HepG2 (cell line): ENCODE data around the gene KRT40. TPM values are rescaled to one million over a fixed set of nuclear protein-coding genes. Genes with fewer than 3 reads are reported as not detected.

Experiments used
- ATAC-seq: fragments of 200-7000 bp; cut with Tn5 transposase; 3 replicates; pipeline ENCODE4 v1.9.1; 2020; ENCODE audit warnings: mild to moderate bottlenecking, moderate library complexity
- BruUV-seq: library from RNA; stranded (reverse); fragments of 400-500 nt; replicated peaks from 2 replicates; lab custom pipeline; 2021; lab: Mats Ljungman, UMichigan
- CTCF ChIA-PET: fragments of 300-600 bp; formaldehyde crosslinking; extraction: SDS; loops from one replicate; lab custom pipeline; 2021; ENCODE audit warnings: low total read pairs, inconsistent platforms, low intra/inter-chr PET ratio; lab: Yijun Ruan, JAX
- POLR2A ChIA-PET: fragments of 350-600 bp; sonication (Branson Sonifier 250); formaldehyde crosslinking; loops from one replicate; lab custom pipeline; 2020; ENCODE audit warnings: antibody characterized with exemption, inconsistent platforms; lab: Yijun Ruan, JAX
- DNase-seq: peaks from one replicate; pipeline ENCODE4 v3.0.0-alpha.2; 2015; ENCODE audit warnings: low spot score
- FAIRE-seq: peaks from 3 replicates; lab custom pipeline; 2011; peaks lifted over from hg19 to GRCh38; lab: Jason Lieb, UNC
- H2AFZ ChIP-seq: one replicate; pipeline ENCODE4 v1.6.1; 2011; ENCODE audit warnings: low read length, inconsistent platforms
- H3K27ac ChIP-seq: fragments of 300-600 bp; 3 replicates; pipeline ENCODE4 v1.8.0; 2011; ENCODE audit warnings: mixed run types, mild to moderate bottlenecking, mixed read lengths, low read length, inconsistent platforms; ENCODE audit not compliant: insufficient read depth; ENCODE audit errors: extremely low read length
- H3K27me3 ChIP-seq, 2 experiments: fragments of 200-600 bp in 1 of 2; 2 replicates in 1 of 2; 3 replicates in 1 of 2; pipeline versions ENCODE4 v1.6.0 to v1.8.0; 2011; ENCODE audit warnings: low read length in 2 of 2, mild to moderate bottlenecking in 2 of 2, moderate library complexity in 2 of 2, inconsistent platforms in 1 of 2; ENCODE audit not compliant: insufficient read depth in 2 of 2, control insufficient read depth in 1 of 2
- H3K36me3 ChIP-seq, 2 experiments: fragments of 200-600 bp in 1 of 2; replicated peaks in 1 of 2; 2 replicates in 1 of 2; 3 replicates in 1 of 2; pipeline versions ENCODE4 v1.5.1 to v1.8.0; 2011; ENCODE audit warnings: low read length in 2 of 2, inconsistent platforms in 1 of 2; ENCODE audit not compliant: insufficient read depth in 2 of 2, control insufficient read depth in 1 of 2
- H3K4me1 ChIP-seq: 2 replicates; pipeline ENCODE4 v1.5.1; 2012; ENCODE audit warnings: low read length, inconsistent platforms; ENCODE audit not compliant: insufficient read depth
- H3K4me2 ChIP-seq: 2 replicates; pipeline ENCODE4 v1.6.0; 2011; ENCODE audit warnings: low read depth, low read length, inconsistent platforms
- H3K4me3 ChIP-seq, 3 experiments: fragments of 200-600 bp in 1 of 3; sonication (generic), shearing (Covaris generic) in 1 of 3; replicated peaks in 1 of 3; 2 replicates each; pipeline ENCODE4 v1.5.1; 2011 to 2016; ENCODE audit warnings: low read length in 3 of 3, inconsistent platforms in 2 of 3, low read depth in 2 of 3, mild to moderate bottlenecking in 2 of 3, control low read depth in 1 of 3, mixed read lengths in 1 of 3; ENCODE audit not compliant: insufficient read depth in 1 of 3
- H3K79me2 ChIP-seq: one replicate; pipeline ENCODE4 v1.6.1; 2011; ENCODE audit warnings: low read length, inconsistent platforms; ENCODE audit not compliant: insufficient read depth
- H3K9ac ChIP-seq: 2 replicates; pipeline ENCODE4 v1.6.0; 2011; ENCODE audit warnings: mild to moderate bottlenecking, low read depth, low read length, inconsistent platforms; ENCODE audit not compliant: insufficient read depth
- H3K9me3 ChIP-seq: 2 replicates; pipeline ENCODE4 v1.5.1; 2012; ENCODE audit warnings: mild to moderate bottlenecking, low read length
- H4K20me1 ChIP-seq: 2 replicates; pipeline ENCODE4 v1.6.0; 2011; ENCODE audit warnings: inconsistent platforms, mild to moderate bottlenecking, low read length, moderate library complexity; ENCODE audit not compliant: insufficient read depth
- ARHGAP35 ChIP-seq: sonication (generic); formaldehyde crosslinking; IDR thresholded peaks from 2 replicates; pipeline ENCODE4 v1.9.0; 2022; ENCODE audit warnings: mild to moderate bottlenecking, inconsistent platforms, moderate library complexity, missing genetic modification reagents, borderline replicate concordance
- CENPT ChIP-seq: sonication (generic); formaldehyde crosslinking; IDR thresholded peaks from 2 replicates; pipeline ENCODE4 v1.8.0; 2022; ENCODE audit warnings: low read depth, mild to moderate bottlenecking, moderate library complexity, missing genetic modification reagents
- GLMP ChIP-seq: sonication (generic); formaldehyde crosslinking; IDR thresholded peaks from 2 replicates; pipeline ENCODE4 v1.9.0; 2021; ENCODE audit warnings: missing genetic modification reagents, mild to moderate bottlenecking, borderline replicate concordance
- ZNF501 ChIP-seq: sonication (generic); formaldehyde crosslinking; IDR thresholded peaks from 2 replicates; pipeline ENCODE4 v1.5.1; 2020; ENCODE audit warnings: mild to moderate bottlenecking, moderate library complexity, missing genetic modification reagents
- ZNF687 ChIP-seq: sonication (generic); formaldehyde crosslinking; IDR thresholded peaks from 2 replicates; pipeline ENCODE4 v1.5.1; 2020; ENCODE audit warnings: mild to moderate bottlenecking, missing genetic modification reagents, moderate library complexity
- ZNF768 ChIP-seq: sonication (generic); formaldehyde crosslinking; IDR thresholded peaks from 2 replicates; pipeline ENCODE4 v1.4.0; 2020; ENCODE audit warnings: missing genetic modification reagents
- WGBS: methylation state at CpG from one replicate; pipeline ENCODE4 v1.1.6; 2017; ENCODE audit warnings: low lambda C conversion rate; 5-methylcytosine and 5-hydroxymethylcytosine counted together
- in situ Hi-C: cut with HindIII; loops from 2 replicates; pipeline ENCODE4 v1.10.0; 2017; ENCODE audit warnings: low pct_unique_long_range_greater_than_20kb; ENCODE audit not compliant: extremely low pct_ligation_motif_present
- intact Hi-C: fragments of 100-400 bp; cut with micrococcal nuclease; formaldehyde crosslinking; loops from one replicate; pipeline ENCODE4 v1.10.0; 2022; ENCODE audit not compliant: unreplicated experiment
- polyA plus RNA-seq, 8 experiments: library from polyadenylated mRNA; depleted of rRNA in 3 of 8; stranded (reverse) in 7 of 8; unstranded in 1 of 8; fragments of >200 nt; fragmentation: Illumina TruSeq in 4 of 8; extraction: Trizol in 4 of 8; gene quantifications; 2 replicates each; pipeline versions ENCODE4 v1.2.1 to v1.2.3, GENCODE V29; 2011 to 2016; ENCODE audit warnings: low read depth in 4 of 8, missing spikeins in 1 of 8, mixed read lengths in 1 of 8; ENCODE audit not compliant: insufficient read depth in 1 of 8
- total RNA-seq, 5 experiments: library from RNA; depleted of rRNA; stranded (reverse); fragments of >200 nt; fragmentation: Illumina TruSeq; extraction: Trizol; gene quantifications; 2 replicates each; pipeline ENCODE4 v1.2.3, GENCODE V29; 2016; ENCODE audit warnings: low read depth in 1 of 5

KRT40 gene
- total and polyA plus RNA-seq, 2 of the 13 experiments (the other 11 are each of a cell fraction or from before 2014, with no cell fraction given), result not detected

GRCh38 chr17:40961591-40961990 is 22.5 kb downstream of the KRT40 start:
- no peak for FAIRE-seq
- Histone ChIP-seq H3K36me3 (no peaks in the 10 kb centered on the region), H3K4me2 (no peak overlapping the region), H3K27me3 (no peaks in the 10 kb centered on the region), H3K9me3 (0 out of 2 replicates have a peak, but pooled peaks cover 6% of the 10 kb centered on the region), H3K9ac (no peak overlapping the region), H3K79me2 (no peaks in the 10 kb centered on the region), H2AFZ (no peak overlapping the region), H3K4me3 (no peak overlapping the region), H4K20me1 (no peaks in the 10 kb centered on the region), H3K4me1 (peaks cover 46% of the 10 kb centered on the region), H3K27ac (no peak overlapping the region)
- POLR2A ChIA-PET, result no interaction called here
- 97% methylated on average over 1 of the region's 1 CpG for WGBS
- BruUV-seq, result no TSS peak
- no peak for TF ChIP-seq CENPT
- TF ChIP-seq GLMP (CRISPR knock-in tag), result no peak
- TF ChIP-seq ZNF768 (CRISPR knock-in tag), result no peak
- TF ChIP-seq ZNF501 (CRISPR knock-in tag), result no peak
- TF ChIP-seq ARHGAP35 (CRISPR knock-in tag), result no peak
- TF ChIP-seq ZNF687 (CRISPR knock-in tag), result no peak
- no peak for DNase-seq
- ATAC-seq, result no peak
- intact Hi-C loops (no loop called here), in situ Hi-C loops (loop anchor here (5.0 kb wide), 1 partner anchor 41 kb away; no protein-coding TSS in a partner anchor)
- CTCF ChIA-PET, result no interaction called here
